Measurements from ENCODE around the gene FAM98A.

- TF ChIP-seq CTCF (IDR thresholded peaks at IDR 0.05) (no peak), POLR2A (IDR thresholded peaks at IDR 0.05) (no peak)
These were observed 45.1 kb upstream of the FAM98A start for GRCh38 chr2:33644215-33644614.

Measured in right lobe of liver (tissue), 4 donors.